Heart left ventricle (tissue), 13 donors: ENCODE results near the gene ADAMTSL1.

Experiments used
- POLR2A ChIP-seq, 2 donors: fragments of 450-650 bp; IDR thresholded peaks; one replicate each; pipeline ENCODE4 v1.6.1; 2017; ENCODE audit warnings: antibody characterized with exemption in 2 of 2, mild to moderate bottlenecking in 2 of 2, moderate library complexity in 2 of 2
- TF ChIP-seq, protein P1 (sequence below), 12 donors: fragments of 200-600 bp; sonication (generic) in 4 of 12; IDR thresholded peaks; one replicate each; pipeline versions ENCODE4 v1.5.0 to v1.8.0; 2018 to 2022; ENCODE audit warnings: antibody characterized with exemption in 12 of 12, mild to moderate bottlenecking in 5 of 12
- donor health status: ischemic (EF 13 %, LVEDD 7.1; RV severe dilation, severe dysfunction).
- donor health status: DM: no; HTN: yes; CAD: no.
- donor health status: DM: no; HTN: no; CAD: no.
- donor health status: ischemic (EF 25% LVEDD 6.9; RV normal size, moderate dysfunction).
- donor health status: ischemic (EF 25% LVEDD 5.7; RV mildly dilated, moderate dysfunction).
- donor health status: ischemic (EF 35%, LVEDD 5.7; RV mildly dilated, moderate dysfunction).
- donor health status: nonischemic (EF 11% LVEDD 7.7; RV severe dilation, severe dysfunction).
- donor health status: DM: yes; HTN: yes; CAD: no.
- donor health status: PGD.
- donor health status: ischemic (EF 29% LVEDD 5.4; RV normal size, mild dysfunction).
- donor health status: nonischemic (EF 23%, LVEDD 6.1; RV moderate dilation, normal function).

DNA sequence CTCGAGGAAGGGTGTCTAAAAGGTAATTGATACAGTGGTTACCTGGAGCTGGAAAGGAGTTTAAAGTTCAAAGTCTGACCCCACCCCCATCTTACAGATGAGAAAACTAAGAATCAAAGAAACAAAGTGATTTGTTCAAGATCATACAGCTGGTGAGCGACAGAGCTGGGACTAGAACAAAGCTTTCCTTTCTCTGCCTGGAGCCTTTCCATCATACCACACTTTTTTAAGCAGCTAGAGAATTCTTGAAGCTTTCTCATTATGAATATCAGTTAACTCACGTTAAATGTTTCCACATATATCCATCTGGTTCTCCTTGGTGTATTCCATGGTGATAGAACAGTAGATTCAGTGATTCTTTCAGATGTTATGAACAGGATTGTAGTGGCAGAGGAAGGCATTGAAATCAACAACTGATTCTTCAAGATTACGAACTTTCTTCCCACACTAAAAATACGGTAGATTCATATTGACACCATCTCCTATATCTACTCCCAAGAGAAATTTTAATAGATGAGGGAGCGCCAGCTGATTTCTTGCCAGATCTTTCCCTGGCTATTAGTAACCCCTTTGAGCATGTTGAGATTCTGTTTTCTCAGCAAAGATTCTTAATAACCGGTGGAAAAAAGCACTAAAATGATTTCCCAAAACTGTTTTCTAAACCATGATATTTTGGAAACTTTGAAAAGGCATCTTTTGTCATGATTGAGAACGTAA is 233.7 kb downstream of the ADAMTSL1 start:
- TF ChIP-seq, protein P1, sequence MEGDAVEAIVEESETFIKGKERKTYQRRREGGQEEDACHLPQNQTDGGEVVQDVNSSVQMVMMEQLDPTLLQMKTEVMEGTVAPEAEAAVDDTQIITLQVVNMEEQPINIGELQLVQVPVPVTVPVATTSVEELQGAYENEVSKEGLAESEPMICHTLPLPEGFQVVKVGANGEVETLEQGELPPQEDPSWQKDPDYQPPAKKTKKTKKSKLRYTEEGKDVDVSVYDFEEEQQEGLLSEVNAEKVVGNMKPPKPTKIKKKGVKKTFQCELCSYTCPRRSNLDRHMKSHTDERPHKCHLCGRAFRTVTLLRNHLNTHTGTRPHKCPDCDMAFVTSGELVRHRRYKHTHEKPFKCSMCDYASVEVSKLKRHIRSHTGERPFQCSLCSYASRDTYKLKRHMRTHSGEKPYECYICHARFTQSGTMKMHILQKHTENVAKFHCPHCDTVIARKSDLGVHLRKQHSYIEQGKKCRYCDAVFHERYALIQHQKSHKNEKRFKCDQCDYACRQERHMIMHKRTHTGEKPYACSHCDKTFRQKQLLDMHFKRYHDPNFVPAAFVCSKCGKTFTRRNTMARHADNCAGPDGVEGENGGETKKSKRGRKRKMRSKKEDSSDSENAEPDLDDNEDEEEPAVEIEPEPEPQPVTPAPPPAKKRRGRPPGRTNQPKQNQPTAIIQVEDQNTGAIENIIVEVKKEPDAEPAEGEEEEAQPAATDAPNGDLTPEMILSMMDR (IDR thresholded peaks at IDR 0.05), result no peak
- TF ChIP-seq POLR2A (IDR thresholded peaks at IDR 0.05), result no peak
